Ishikawa (cell line): Measurements from ENCODE around the gene PRKN.

Experiments used
- CEBPB ChIP-seq: IDR thresholded peaks from 2 replicates; pipeline ENCODE4 v1.6.1; 2012
- CREB1 ChIP-seq: IDR thresholded peaks from 2 replicates; pipeline ENCODE4 v1.6.1; 2012; ENCODE audit warnings: low read depth
- EGR1 ChIP-seq: IDR thresholded peaks from 2 replicates; pipeline ENCODE4 v1.6.1; 2012
- EP300 ChIP-seq: IDR thresholded peaks from 2 replicates; pipeline ENCODE4 v1.6.1; 2012; ENCODE audit warnings: borderline replicate concordance
- FOXM1 ChIP-seq: IDR thresholded peaks from 2 replicates; pipeline ENCODE4 v1.6.1; 2012; ENCODE audit warnings: low read depth, borderline replicate concordance
- MAX ChIP-seq: IDR thresholded peaks from 2 replicates; pipeline ENCODE4 v1.6.1; 2012
- NFIC ChIP-seq: IDR thresholded peaks from 2 replicates; pipeline ENCODE4 v1.6.1; 2012
- RAD21 ChIP-seq: IDR thresholded peaks from 2 replicates; pipeline ENCODE4 v1.6.1; 2012; ENCODE audit warnings: low read depth
- REST ChIP-seq: IDR thresholded peaks from 2 replicates; pipeline ENCODE4 v1.6.1; 2012; ENCODE audit warnings: low read depth, mild to moderate bottlenecking
- TAF1 ChIP-seq: IDR thresholded peaks from 2 replicates; pipeline ENCODE4 v1.6.1; 2012; ENCODE audit warnings: low read depth, mild to moderate bottlenecking
- TCF12 ChIP-seq: IDR thresholded peaks from 2 replicates; pipeline ENCODE4 v1.6.1; 2012; ENCODE audit warnings: low read depth
- TEAD4 ChIP-seq: IDR thresholded peaks from 2 replicates; pipeline ENCODE4 v1.6.1; 2012
- USF1 ChIP-seq: IDR thresholded peaks from 2 replicates; pipeline ENCODE4 v1.6.1; 2012
- YY1 ChIP-seq: IDR thresholded peaks from 2 replicates; pipeline ENCODE4 v1.6.1; 2012; ENCODE audit warnings: low read depth
- ZBTB7A ChIP-seq: IDR thresholded peaks from 2 replicates; pipeline ENCODE4 v1.6.1; 2012; ENCODE audit warnings: low read depth

The PRKN gene

GRCh38 chr6:162733489-162733888 is 5.9 kb upstream of the PRKN start:
- TF ChIP-seq NFIC = no peak
- no peak for TF ChIP-seq ZBTB7A
- TF ChIP-seq MAX = no peak
- no peak for TF ChIP-seq CEBPB
- TF ChIP-seq TAF1 = no peak
- TF ChIP-seq CREB1 = no peak
- no peak for TF ChIP-seq RAD21
- TF ChIP-seq YY1 = no peak
- no peak for TF ChIP-seq REST

- no peak for TF ChIP-seq MAX
- TF ChIP-seq EP300 = no peak
- TF ChIP-seq USF1 = no peak
- no peak for TF ChIP-seq EGR1
- no peak for TF ChIP-seq TCF12
- no peak for TF ChIP-seq TAF1
- TF ChIP-seq REST = no peak
- no peak for TF ChIP-seq TEAD4
- TF ChIP-seq FOXM1 = no peak
- TF ChIP-seq YY1 = no peak
- no peak for TF ChIP-seq NFIC
- no peak for TF ChIP-seq RAD21
- TF ChIP-seq CEBPB = no peak
- TF ChIP-seq ZBTB7A = no peak
Measured at GRCh38 chr6:162730502-162730901, 2.9 kb upstream of the PRKN start.

GRCh38 chr6:162728706-162729105 is 1.1 kb upstream of the PRKN start:
- TF ChIP-seq NFIC (no peak), EGR1 (no peak), YY1 (no peak), EP300 (no peak), MAX (no peak), ZBTB7A (no peak), RAD21 (no peak), CREB1 (no peak), REST (no peak), TAF1 (no peak), FOXM1 (no peak), TCF12 (no peak), CEBPB (no peak), TEAD4 (no peak), USF1 (no peak)

- no peak for TF ChIP-seq NFIC
- no peak for TF ChIP-seq EP300
- TF ChIP-seq EGR1 = no peak
- TF ChIP-seq TCF12 = no peak
- TF ChIP-seq MAX = no peak
- no peak for TF ChIP-seq REST
- TF ChIP-seq CREB1 = no peak
- no peak for TF ChIP-seq ZBTB7A
- no peak for TF ChIP-seq YY1
- TF ChIP-seq TAF1 = no peak
- TF ChIP-seq FOXM1 = no peak
- TF ChIP-seq USF1 = no peak
- no peak for TF ChIP-seq RAD21
- TF ChIP-seq CEBPB = no peak
- no peak for TF ChIP-seq TEAD4
Measured at GRCh38 chr6:162728197-162728596, 631 bp upstream of the PRKN start.
